ENCODE measurements around the gene NPHP4.

The NPHP4 gene

GRCh38 chr1:6003568-6004411, 11.6 kb upstream of the NPHP4 start:
- DNase-seq (ENCODE audit: low read depth in 2 of 2): no peak

- DNase-seq (ENCODE audit: low read depth in 2 of 2): no peak
Measured at GRCh38 chr1:6002714-6003501, 10.7 kb upstream of the NPHP4 start.

DNA sequence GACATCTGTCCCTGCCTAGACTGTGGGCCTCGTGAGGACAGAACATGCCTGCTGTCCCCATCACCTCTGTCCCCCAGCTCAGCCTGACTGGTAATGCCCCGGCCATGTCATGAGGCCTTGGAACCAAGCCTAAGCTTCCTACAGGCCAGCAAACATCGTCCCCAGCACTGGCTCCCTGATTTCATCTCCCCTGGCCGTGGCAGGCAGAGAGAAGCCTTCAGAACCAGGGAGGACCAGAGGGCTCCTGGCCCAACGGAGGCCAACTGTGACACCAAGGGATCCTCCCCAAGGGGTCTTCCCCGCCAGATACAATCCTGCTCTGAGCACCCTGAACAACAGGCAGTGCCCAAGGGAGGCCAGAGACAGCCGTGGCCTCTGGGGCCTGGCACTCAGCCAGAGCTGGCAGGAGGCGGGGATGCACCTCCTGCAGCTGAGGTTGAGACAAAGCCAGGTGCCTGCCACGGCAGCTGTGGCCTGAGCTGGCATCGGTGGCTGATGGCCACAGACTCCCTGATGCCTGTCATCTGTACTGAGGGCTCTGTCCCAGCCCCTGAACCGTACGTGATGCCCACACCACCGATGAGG, 9.9 kb upstream of the NPHP4 start:
- no peak for DNase-seq (ENCODE audit: low read depth in 2 of 2)

- no peak for DNase-seq (ENCODE audit: low read depth in 2 of 2)
Measured at GRCh38 chr1:6000444-6001288, 8.4 kb upstream of the NPHP4 start.

- DNase-seq (ENCODE audit: low read depth in 2 of 2): no peak
Measured at GRCh38 chr1:5999711-6000443, 7.7 kb upstream of the NPHP4 start.

DNA sequence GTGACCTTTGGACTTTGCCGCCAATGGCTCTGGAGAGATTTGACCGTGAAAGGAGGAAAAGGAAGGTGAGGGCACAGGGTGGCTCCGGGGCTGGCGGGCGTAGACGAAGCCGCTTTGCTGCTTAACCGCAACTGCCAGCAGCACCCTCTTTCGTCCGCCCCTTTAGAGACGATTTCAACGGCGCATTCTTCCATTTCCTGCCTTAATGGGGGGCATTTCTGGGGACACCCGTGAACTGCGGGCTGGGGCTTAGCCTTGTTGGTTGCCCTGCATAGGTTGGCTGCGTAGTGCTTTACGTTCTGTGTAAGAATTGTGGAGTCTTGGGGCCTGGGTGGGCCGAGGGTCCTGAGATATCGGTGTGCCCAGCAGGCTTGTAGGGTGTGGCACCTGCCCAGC, 6.7 kb upstream of the NPHP4 start:
- no peak for DNase-seq (ENCODE audit: low read depth in 2 of 2)

GRCh38 chr1:5998051-5998905, 6.1 kb upstream of the NPHP4 start:
- no peak for DNase-seq (ENCODE audit: low read depth in 2 of 2)

- DNase-seq (ENCODE audit: low read depth in 2 of 2): no peak
Measured at GRCh38 chr1:5997316-5997715, 5.1 kb upstream of the NPHP4 start.

- DNase-seq (ENCODE audit: low read depth in 2 of 2): no peak
Measured at GRCh38 chr1:5996641-5997270, 4.5 kb upstream of the NPHP4 start.

GRCh38 chr1:5995871-5996630, 3.8 kb upstream of the NPHP4 start:
- DNase-seq (ENCODE audit: low read depth in 2 of 2): no peak

DNA sequence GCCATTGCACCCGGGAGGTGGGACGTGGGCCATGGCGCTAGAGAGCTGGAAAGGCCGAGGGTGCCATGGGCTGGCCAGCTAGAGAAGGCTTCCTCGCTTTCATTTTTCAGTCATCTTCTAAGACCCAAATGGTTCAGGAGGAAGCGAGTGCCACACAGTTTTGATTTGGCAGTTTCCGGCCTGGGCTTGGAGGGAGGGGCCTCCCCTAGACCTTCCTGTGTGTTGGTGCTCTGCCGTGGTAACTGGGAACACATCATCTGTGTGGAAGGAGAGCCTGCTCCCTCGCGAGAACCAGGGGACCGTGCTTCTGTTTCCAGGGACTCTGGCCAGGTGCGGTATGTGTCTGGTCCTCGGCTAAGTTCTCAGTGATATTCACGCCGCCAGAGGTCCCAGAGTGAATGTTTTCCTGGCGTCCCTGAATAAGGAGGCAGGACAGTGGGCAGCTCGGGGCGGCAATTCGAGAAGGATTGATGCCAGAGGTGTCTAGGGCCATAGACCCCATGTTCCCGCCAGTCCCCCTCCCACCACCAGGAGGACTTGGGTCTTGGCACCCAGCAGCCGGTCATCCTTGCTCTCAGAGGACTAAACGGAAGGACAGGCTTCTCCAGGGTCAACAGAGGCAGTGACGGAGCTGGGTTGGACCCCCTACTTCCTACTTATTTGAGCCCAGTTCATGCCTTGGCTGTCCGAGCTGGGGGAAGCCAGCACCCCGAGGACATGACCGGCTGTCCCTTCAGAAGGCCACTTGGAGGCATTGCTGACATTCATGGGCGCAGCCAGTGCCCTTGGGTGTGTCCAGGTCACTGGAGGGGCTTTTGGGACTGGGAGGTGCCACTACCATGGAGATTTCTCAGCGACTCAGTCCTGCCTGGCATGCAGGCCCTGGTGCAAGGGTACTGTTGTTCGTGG, 2.7 kb upstream of the NPHP4 start:
- DNase-seq (ENCODE audit: low read depth in 2 of 2): peak in 1 of 2 donors; percentile 37

DNA sequence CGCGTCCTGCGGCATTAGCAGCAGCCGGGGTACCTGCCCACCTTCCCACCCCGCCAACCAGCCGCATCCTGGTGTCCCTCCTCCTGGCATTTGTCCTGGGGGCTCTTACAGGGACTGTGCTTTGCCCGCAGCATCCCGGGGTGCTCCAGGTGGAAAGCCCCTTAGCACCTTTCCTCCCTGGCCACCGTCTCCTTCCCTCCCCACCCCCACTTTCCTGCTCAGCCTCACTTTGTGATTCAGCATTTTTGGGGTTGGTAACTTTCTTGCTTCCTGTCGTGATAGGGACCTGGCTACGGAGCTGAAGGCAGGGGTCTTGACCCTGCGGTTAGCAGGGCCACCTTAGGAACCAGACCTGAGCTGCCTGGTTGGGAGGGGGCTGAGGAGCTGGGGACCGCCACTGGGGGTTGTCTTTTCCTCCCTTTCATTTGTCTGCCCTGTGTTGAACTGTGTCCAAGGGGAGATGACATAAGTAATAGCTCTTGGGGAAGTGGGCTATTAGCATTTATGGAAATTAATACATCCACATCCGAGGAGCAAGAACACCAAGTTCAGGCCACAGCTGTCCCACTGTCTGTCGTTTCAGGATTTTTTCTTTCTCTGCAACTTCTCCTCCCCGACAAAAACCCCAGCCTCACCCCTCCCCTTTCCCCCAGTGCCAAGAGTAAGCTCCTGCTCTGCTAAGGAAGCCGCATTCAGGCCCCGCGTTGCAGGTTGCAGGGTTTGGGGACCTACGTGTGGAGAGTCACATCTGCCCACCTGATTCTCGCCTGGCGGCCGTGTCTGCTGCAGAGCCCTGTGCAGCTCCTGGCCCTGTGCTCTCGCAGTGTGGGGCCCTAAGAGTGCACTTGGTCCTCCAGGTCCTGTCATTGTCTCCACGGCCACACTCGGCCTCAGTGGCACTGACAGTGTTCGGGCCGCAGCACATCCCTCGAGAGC, 1.6 kb upstream of the NPHP4 start:
- peak in 1 of 2 donors; percentile 27 for DNase-seq (ENCODE audit: low read depth in 2 of 2)

- DNase-seq (ENCODE audit: low read depth in 2 of 2): peak in 1 of 2 donors; percentile 13
Measured at GRCh38 chr1:5992814-5993555, 760 bp upstream of the NPHP4 start.

- peak in 1 of 2 donors; percentile 9 for DNase-seq (ENCODE audit: low read depth in 2 of 2)
Measured at GRCh38 chr1:5991381-5992025, 722 bp downstream of the NPHP4 start.

- no peak for DNase-seq (ENCODE audit: low read depth in 2 of 2)
Measured at GRCh38 chr1:5990913-5991312, 1.3 kb downstream of the NPHP4 start.

Data from activated CD4-positive, alpha-beta T cell treated with anti-CD3 and anti-CD28 coated beads for 24 hours (primary cell).